HepG2 (cell line): ENCODE data around the gene C9orf78. TPM values are rescaled to one million over a fixed set of nuclear protein-coding genes. Genes with fewer than 3 reads are reported as not detected.

Source experiments
- E2F1 ChIP-seq: sonication (generic); formaldehyde crosslinking; IDR thresholded peaks from 2 replicates; pipeline ENCODE4 v1.5.0; 2020; ENCODE audit warnings: missing genetic modification reagents
- IKZF4 ChIP-seq: sonication (generic); formaldehyde crosslinking; IDR thresholded peaks from 2 replicates; pipeline ENCODE4 v1.5.1; 2020; ENCODE audit warnings: borderline replicate concordance, mild to moderate bottlenecking, low read depth, missing genetic modification reagents; ENCODE audit errors: not compliant biosample characterization
- MXI1 ChIP-seq: IDR thresholded peaks from 3 replicates; pipeline ENCODE4 v1.6.1; 2012; ENCODE audit warnings: low read depth, low read length, inconsistent platforms, borderline replicate concordance
- NAIF1 ChIP-seq: sonication (generic); formaldehyde crosslinking; IDR thresholded peaks from 2 replicates; pipeline ENCODE4 v1.5.0; 2020; ENCODE audit warnings: mild to moderate bottlenecking, missing genetic modification reagents, borderline replicate concordance
- NFE2L1 ChIP-seq: sonication (generic); formaldehyde crosslinking; IDR thresholded peaks from 2 replicates; pipeline ENCODE4 v1.4.0; 2020; ENCODE audit warnings: missing genetic modification reagents, mild to moderate bottlenecking, borderline replicate concordance
- SIN3B ChIP-seq: fragments of 150-350 bp; IDR thresholded peaks from 2 replicates; pipeline ENCODE4 v1.6.1; 2014; ENCODE audit warnings: low read length
- TBL1XR1 ChIP-seq: fragments of 150-350 bp; IDR thresholded peaks from 2 replicates; pipeline ENCODE4 v1.6.1; 2014; ENCODE audit warnings: borderline replicate concordance, low read length; ENCODE audit not compliant: partially characterized antibody
- USF2 ChIP-seq, 2 experiments: sonication (generic) in 1 of 2; formaldehyde crosslinking in 1 of 2; IDR thresholded peaks; 2 replicates each; pipeline versions ENCODE4 v1.5.1 to v1.6.1; 2011 to 2020; ENCODE audit warnings: borderline replicate concordance in 1 of 2, low read depth in 1 of 2, low read length in 1 of 2, mild to moderate bottlenecking in 1 of 2, missing genetic modification reagents in 1 of 2, moderate library complexity in 1 of 2
- ZBTB43 ChIP-seq: sonication (generic); formaldehyde crosslinking; conservative IDR thresholded peaks from 2 replicates; pipeline ENCODE4 v1.4.0; 2020; ENCODE audit warnings: missing genetic modification reagents
- ZMAT5 ChIP-seq: sonication (generic); formaldehyde crosslinking; IDR thresholded peaks from 2 replicates; pipeline ENCODE4 v1.5.0; 2020; ENCODE audit warnings: mild to moderate bottlenecking, low read depth, missing genetic modification reagents, borderline replicate concordance
- ZNF230 ChIP-seq: sonication (generic); formaldehyde crosslinking; IDR thresholded peaks from 2 replicates; pipeline ENCODE4 v1.4.0; 2020; ENCODE audit warnings: mild to moderate bottlenecking, missing genetic modification reagents
- ZNF251 ChIP-seq: sonication (generic); formaldehyde crosslinking; IDR thresholded peaks from 2 replicates; pipeline ENCODE4 v1.9.0; 2021; ENCODE audit warnings: mild to moderate bottlenecking, missing genetic modification reagents
- ZNF256 ChIP-seq: sonication (generic); formaldehyde crosslinking; conservative IDR thresholded peaks from 2 replicates; pipeline ENCODE4 v1.4.0; 2020; ENCODE audit warnings: missing genetic modification reagents
- ZNF562 ChIP-seq: sonication (generic); formaldehyde crosslinking; IDR thresholded peaks from 2 replicates; pipeline ENCODE4 v1.8.0; 2022; ENCODE audit warnings: missing genetic modification reagents, borderline replicate concordance
- ZNF576 ChIP-seq: sonication (generic); formaldehyde crosslinking; IDR thresholded peaks from 2 replicates; pipeline ENCODE4 v1.4.0; 2020; ENCODE audit warnings: mild to moderate bottlenecking, missing genetic modification reagents
- ZNF639 ChIP-seq: conservative IDR thresholded peaks from 2 replicates; pipeline ENCODE4 v1.6.1; 2018; ENCODE audit warnings: missing genetic modification reagents
- ZNF660 ChIP-seq: sonication (generic); formaldehyde crosslinking; IDR thresholded peaks from 2 replicates; pipeline ENCODE4 v1.5.1; 2020; ENCODE audit warnings: mild to moderate bottlenecking, low read depth, missing genetic modification reagents, borderline replicate concordance
- ZNF7 ChIP-seq: IDR thresholded peaks from 2 replicates; pipeline ENCODE4 v1.6.1; 2016; ENCODE audit warnings: missing biosample characterization, missing genetic modification reagents
- polyA plus RNA-seq, 8 experiments: library from polyadenylated mRNA; depleted of rRNA in 3 of 8; stranded (reverse) in 7 of 8; unstranded in 1 of 8; fragments of >200 nt; fragmentation: Illumina TruSeq in 4 of 8; extraction: Trizol in 4 of 8; gene quantifications; 2 replicates each; pipeline versions ENCODE4 v1.2.1 to v1.2.3, GENCODE V29; 2011 to 2016; ENCODE audit warnings: low read depth in 4 of 8, missing spikeins in 1 of 8, mixed read lengths in 1 of 8; ENCODE audit not compliant: insufficient read depth in 1 of 8
- total RNA-seq, 5 experiments: library from RNA; depleted of rRNA; stranded (reverse); fragments of >200 nt; fragmentation: Illumina TruSeq; extraction: Trizol; gene quantifications; 2 replicates each; pipeline ENCODE4 v1.2.3, GENCODE V29; 2016; ENCODE audit warnings: low read depth in 1 of 5

Gene C9orf78
- total and polyA plus RNA-seq, 2 of the 13 experiments (the other 11 are each of a cell fraction or from before 2014, with no cell fraction given): 18.4 to 35.5 TPM

GRCh38 chr9:129835128-129835859 lies at the start of gene C9orf78, which contains the start of gene USP20 (continued):
- TF ChIP-seq E2F1 (CRISPR knock-in tag) (no peak), USF2 (IDR thresholded peaks at IDR 0.05; ENCODE audit: low read depth, low read length) (no peak), USF2 (CRISPR knock-in tag; IDR thresholded peaks at IDR 0.05; ENCODE audit: borderline replicate concordance) (no peak), ZNF660 (CRISPR knock-in tag) (no peak), ZBTB43 (CRISPR knock-in tag) (no peak), NAIF1 (CRISPR knock-in tag) (no peak), MXI1 (peak; percentile 95), ZNF256 (CRISPR knock-in tag) (no peak), IKZF4 (CRISPR knock-in tag) (peak; percentile 41), SIN3B (peak; percentile 87), ZNF7 (CRISPR knock-in tag) (no peak), ZNF251 (CRISPR knock-in tag) (no peak), TBL1XR1 (no peak), ZNF230 (0 out of 2 replicates have a peak, but pooled peaks have one; percentile 37), ZNF576 (no peak), ZMAT5 (CRISPR knock-in tag) (no peak), ZNF639 (CRISPR knock-in tag) (peak; percentile 72; the same call in 1 of the 2 replicates), NFE2L1 (CRISPR knock-in tag) (no peak), ZNF562 (no peak)
